H1 (cell line): ENCODE results near the gene CENPB. TPM values are rescaled to one million over a fixed set of nuclear protein-coding genes. Genes with fewer than 3 reads are reported as not detected.

Experiments
- CTCF ChIA-PET: fragments of 300-600 bp; sonication (Branson Sonifier 250); formaldehyde crosslinking; loops from one replicate; lab custom pipeline; 2021; ENCODE audit not compliant: partially characterized antibody; lab: Charles Lee
- POLR2A ChIA-PET: fragments of 300-600 bp; sonication (Branson Sonifier 250); formaldehyde crosslinking; loops from one replicate; lab custom pipeline; 2021; ENCODE audit warnings: inconsistent platforms; ENCODE audit not compliant: partially characterized antibody; lab: Charles Lee
- DNase-seq, 2 experiments: peaks; one replicate each; pipeline versions ENCODE4 v3.0.0 to v3.0.0-alpha.2; 2010 to 2022; ENCODE audit warnings: low spot score in 2 of 2, low read depth in 1 of 2, mixed read lengths in 1 of 2
- FAIRE-seq: peaks from 2 replicates; lab custom pipeline; 2011; peaks lifted over from hg19 to GRCh38; lab: Jason Lieb, UNC
- H2AFZ ChIP-seq: 2 replicates; pipeline ENCODE4 v1.8.1; 2012; ENCODE audit warnings: low read length, inconsistent platforms
- H2AK5ac ChIP-seq: 2 replicates; pipeline ENCODE4 v1.6.1; 2013; ENCODE audit warnings: low read depth, low read length
- H2BK120ac ChIP-seq: replicated peaks from 2 replicates; pipeline ENCODE3; 2013; ENCODE audit warnings: low read depth, low read length, inconsistent platforms
- H2BK12ac ChIP-seq: 2 replicates; pipeline ENCODE4 v1.6.1; 2013; ENCODE audit warnings: low read depth, low read length
- H2BK15ac ChIP-seq: 2 replicates; pipeline ENCODE4 v1.6.1; 2013; ENCODE audit warnings: low read length
- H2BK20ac ChIP-seq: 2 replicates; pipeline ENCODE4 v1.6.1; 2013; ENCODE audit warnings: low read length
- H2BK5ac ChIP-seq: 2 replicates; pipeline ENCODE4 v1.6.1; 2013; ENCODE audit warnings: low read depth, low read length
- H3K14ac ChIP-seq: 2 replicates; pipeline ENCODE4 v1.6.1; 2013; ENCODE audit warnings: inconsistent platforms; ENCODE audit not compliant: insufficient read length
- H3K18ac ChIP-seq: 2 replicates; pipeline ENCODE4 v1.6.1; 2013; ENCODE audit warnings: low read length; ENCODE audit errors: extremely low read depth
- H3K23ac ChIP-seq: 2 replicates; pipeline ENCODE4 v1.6.1; 2013; ENCODE audit warnings: inconsistent platforms; ENCODE audit not compliant: insufficient read length
- H3K23me2 ChIP-seq: 2 replicates; pipeline ENCODE4 v1.6.1; 2013; ENCODE audit warnings: low read depth, low read length
- H3K27ac ChIP-seq: 2 replicates; pipeline ENCODE4 v1.6.1; 2011; ENCODE audit warnings: low read depth, low read length, inconsistent platforms
- H3K27me3 ChIP-seq, 4 experiments: replicated peaks in 1 of 4; 1 replicate in 1 of 4; 2 replicates in 3 of 4; pipeline versions ENCODE4 v1.6.1 to v1.8.1; 2011 to 2013; ENCODE audit warnings: low read length in 3 of 4, mild to moderate bottlenecking in 3 of 4, inconsistent platforms in 2 of 4, mixed read lengths in 2 of 4, moderate library complexity in 1 of 4; ENCODE audit not compliant: control insufficient read depth in 3 of 4, insufficient read depth in 3 of 4; ENCODE audit errors: extremely low read depth in 1 of 4
- H3K36me3 ChIP-seq, 4 experiments: 2 replicates each; pipeline versions ENCODE4 v1.6.1 to v1.8.1; 2011 to 2013; ENCODE audit warnings: mild to moderate bottlenecking in 4 of 4, low read length in 3 of 4, moderate library complexity in 2 of 4, control low read depth in 1 of 4, inconsistent platforms in 1 of 4; ENCODE audit not compliant: insufficient read depth in 4 of 4, control insufficient read depth in 2 of 4
- H3K4ac ChIP-seq: replicated peaks from 2 replicates; pipeline ENCODE3; 2013; ENCODE audit warnings: low read length, low read depth, mixed read lengths, inconsistent platforms; ENCODE audit not compliant: insufficient read length
- H3K4me1 ChIP-seq, 4 experiments: replicated peaks in 1 of 4; 1 replicate in 1 of 4; 2 replicates in 3 of 4; pipeline versions ENCODE4 v1.6.1 to v1.8.1; 2011 to 2013; ENCODE audit warnings: low read length in 3 of 4, inconsistent platforms in 2 of 4, mixed read lengths in 1 of 4; ENCODE audit not compliant: insufficient read depth in 4 of 4, control insufficient read depth in 3 of 4
- H3K4me2 ChIP-seq, 2 experiments: 2 replicates each; pipeline versions ENCODE4 v1.6.1 to v1.8.1; 2011 to 2013; ENCODE audit warnings: low read depth in 2 of 2, low read length in 2 of 2, control low read depth in 1 of 2, inconsistent platforms in 1 of 2, mild to moderate bottlenecking in 1 of 2; ENCODE audit not compliant: insufficient read depth in 1 of 2
- H3K4me3 ChIP-seq, 4 experiments: fragments of 200-600, 300-600 bp in 1 of 4; sonication (generic), shearing (Covaris generic), sonication (Bioruptor Twin) in 1 of 4; 2 replicates each; pipeline versions ENCODE4 v1.5.1 to v1.8.1; 2011 to 2016; ENCODE audit warnings: low read length in 4 of 4, low read depth in 3 of 4, control low read depth in 2 of 4, inconsistent platforms in 2 of 4, mild to moderate bottlenecking in 2 of 4, mixed read lengths in 1 of 4, moderate library complexity in 1 of 4; ENCODE audit not compliant: insufficient read depth in 2 of 4; ENCODE audit errors: extremely low read depth in 1 of 4
- H3K56ac ChIP-seq: replicated peaks from 2 replicates; pipeline ENCODE3; 2013; ENCODE audit warnings: low read depth, mild to moderate bottlenecking, mixed read lengths, low read length, inconsistent platforms; ENCODE audit not compliant: insufficient read length
- H3K79me1 ChIP-seq: 2 replicates; pipeline ENCODE4 v1.6.1; 2013; ENCODE audit warnings: low read depth, low read length, control low read depth
- H3K79me2 ChIP-seq, 2 experiments: 2 replicates each; pipeline versions ENCODE4 v1.6.1 to v1.8.1; 2012 to 2013; ENCODE audit warnings: low read length in 2 of 2, mild to moderate bottlenecking in 2 of 2, inconsistent platforms in 1 of 2; ENCODE audit not compliant: insufficient read depth in 2 of 2, control insufficient read depth in 1 of 2
- H3K9ac ChIP-seq, 4 experiments: replicated peaks in 1 of 4; 1 replicate in 1 of 4; 2 replicates in 3 of 4; pipeline versions ENCODE4 v1.6.1 to v1.8.1; 2011 to 2013; ENCODE audit warnings: low read depth in 3 of 4, low read length in 3 of 4, control low read depth in 2 of 4, mild to moderate bottlenecking in 2 of 4, moderate library complexity in 2 of 4, inconsistent platforms in 1 of 4; ENCODE audit errors: extremely low read depth in 1 of 4
- H3K9me3 ChIP-seq, 2 experiments: 2 replicates each; pipeline versions ENCODE4 v1.6.1 to v1.8.1; 2012 to 2013; ENCODE audit warnings: mild to moderate bottlenecking in 2 of 2, moderate library complexity in 2 of 2, control low read depth in 1 of 2, inconsistent platforms in 1 of 2, low read depth in 1 of 2, low read length in 1 of 2, mixed read lengths in 1 of 2; ENCODE audit not compliant: insufficient read depth in 2 of 2
- H4K20me1 ChIP-seq, 2 experiments: replicated peaks in 1 of 2; 2 replicates each; pipeline versions ENCODE3 to v1.8.1; 2011 to 2013; ENCODE audit warnings: inconsistent platforms in 2 of 2, low read length in 2 of 2, mild to moderate bottlenecking in 1 of 2; ENCODE audit not compliant: insufficient read depth in 2 of 2, control insufficient read depth in 1 of 2
- H4K5ac ChIP-seq: 2 replicates; pipeline ENCODE4 v1.6.1; 2013; ENCODE audit warnings: low read length, low read depth, mixed read lengths, inconsistent platforms; ENCODE audit not compliant: insufficient read length
- H4K8ac ChIP-seq: 2 replicates; pipeline ENCODE4 v1.8.0; 2013; ENCODE audit warnings: mild to moderate bottlenecking, moderate library complexity, low read length, inconsistent platforms; ENCODE audit not compliant: insufficient read depth; ENCODE audit errors: extremely low read depth
- H4K91ac ChIP-seq: replicated peaks from 2 replicates; pipeline ENCODE3; 2013; ENCODE audit warnings: low read length, mixed read lengths, inconsistent platforms; ENCODE audit not compliant: insufficient read length
- BACH1 ChIP-seq: IDR thresholded peaks from 2 replicates; pipeline ENCODE4 v1.6.1; 2012; ENCODE audit warnings: low read length, improper control_type of control experiment
- NRF1 ChIP-seq: IDR thresholded peaks from 2 replicates; pipeline ENCODE4 v1.6.1; 2011; ENCODE audit warnings: mild to moderate bottlenecking, low read depth, low read length, improper control_type of control experiment
- POLR2AphosphoS5 ChIP-seq: IDR thresholded peaks from 2 replicates; pipeline ENCODE4 v1.6.1; 2011; ENCODE audit warnings: low read depth, low read length
- WGBS, 2 experiments: shearing (Covaris generic) in 1 of 2; methylation state at CpG; one replicate each; pipeline versions ENCODE4 v1.1.6 to v1.1.7; 2013 to 2015; ENCODE audit warnings: low lambda C conversion rate in 2 of 2, mixed read lengths in 2 of 2, inconsistent platforms in 1 of 2, low coverage in 1 of 2, missing lambda C conversion rate in 1 of 2; ENCODE audit not compliant: insufficient replicate concordance in 2 of 2, insufficient coverage in 1 of 2, insufficient read length in 1 of 2; ENCODE audit errors: extremely low coverage in 1 of 2, missing lambda C conversion rate in 1 of 2; 5-methylcytosine and 5-hydroxymethylcytosine counted together
- polyA plus RNA-seq, 7 experiments: library from polyadenylated mRNA; depleted of rRNA in 3 of 7; stranded (reverse) in 5 of 7; unstranded in 2 of 7; fragments of >200 nt in 5 of 7; fragments of 200-250 nt in 2 of 7; gene quantifications; 1 replicate in 5 of 7; 2 replicates in 1 of 7; 4 replicates in 1 of 7; pipeline versions ENCODE4 v1.2.1 to v1.2.3, GENCODE V29; 2011 to 2013; ENCODE audit warnings: missing spikeins in 2 of 7, mixed read lengths in 2 of 7
- total RNA-seq: library from RNA; stranded (reverse); fragmentation: NEBNext Ultra II Directional; extraction: Animal tissue kit (Norgen Biotek cat#: 25700); gene quantifications from 2 replicates; pipeline ENCODE4 v1.2.1, GENCODE V29; 2021

CENPB gene
- total and polyA plus RNA-seq, 2 of the 8 experiments (the other 6 are each of a cell fraction or from before 2014, with no cell fraction given) = 17.7 to 51.6 TPM

DNA sequence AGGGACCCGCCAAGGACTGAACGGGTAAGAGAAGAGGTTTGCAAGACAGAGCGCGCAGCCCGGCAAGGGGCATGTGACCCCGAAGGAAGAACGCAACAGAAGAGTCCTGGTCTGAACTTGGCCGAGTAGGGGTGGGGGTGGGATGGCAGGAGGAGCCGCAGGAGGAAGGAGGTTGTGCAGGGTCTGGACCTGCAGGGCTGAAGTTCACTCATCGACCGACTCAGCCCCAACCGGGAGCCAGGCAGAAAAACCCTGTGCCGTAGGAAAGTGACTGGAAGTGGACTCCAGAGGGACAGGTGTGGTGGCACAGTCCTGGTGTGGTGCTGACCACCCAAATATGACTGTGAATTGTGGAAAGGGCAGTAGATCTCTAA, 34.2 kb downstream of the CENPB start:
- H3K79me2 ChIP-seq = no peaks in the 10 kb centered on the region
- DNase-seq = no peak
- H2BK15ac ChIP-seq = peak overlapping the region; percentile 98; the same call in 1 of the 2 replicates
- peak overlapping the region; percentile 93 for H3K18ac ChIP-seq
- no peak overlapping the region; the same call in 1 of the 2 replicates for H2BK12ac ChIP-seq
- H3K9ac ChIP-seq = no peak overlapping the region
- H4K20me1 ChIP-seq = peaks cover 6 to 26% of the 10 kb centered on the region in 2 experiments
- peak overlapping the region; percentile 16 to 50 (median 33); a peak in 5 of 8 replicates for H3K4me3 ChIP-seq
- POLR2A ChIA-PET = interaction anchor here (0.8 to 5.9 kb wide), 9 partner anchors 8 to 64 kb away, joined by 3 to 46 read pairs (median 3); partner anchors contain the start of gene ADISSP
- peak overlapping the region; percentile 44; the same call in 1 of the 2 replicates for H2BK5ac ChIP-seq
- no peaks in the 10 kb centered on the region for H3K9me3 ChIP-seq
- H2BK20ac ChIP-seq = no peak overlapping the region
- H3K4me1 ChIP-seq = peaks cover 0 to 17% (median 4%) of the 10 kb centered on the region in 4 experiments; a peak in 5 of 7 replicates
- H3K56ac ChIP-seq = no peak overlapping the region
- peak overlapping the region; percentile 51 to 89 for H3K4me2 ChIP-seq
- no peak overlapping the region for H2BK120ac ChIP-seq
- no peak overlapping the region for H3K23ac ChIP-seq
- H3K4ac ChIP-seq = no peak overlapping the region
- H3K79me1 ChIP-seq = no peaks in the 10 kb centered on the region; the same call in 1 of the 2 replicates
- H2AK5ac ChIP-seq = peak overlapping the region; percentile 25; the same call in 1 of the 2 replicates
- TF ChIP-seq BACH1 = no peak
- TF ChIP-seq POLR2AphosphoS5 = peak; percentile 17
- TF ChIP-seq NRF1 = no peak
- TF ChIP-seq, all 59 proteins: peak for 1
- H4K5ac ChIP-seq = peak overlapping the region; percentile 7
- no peak overlapping the region for H4K8ac ChIP-seq
- H4K91ac ChIP-seq = no peak overlapping the region
- H3K27me3 ChIP-seq = peaks cover 4 to 22% (median 17%) of the 10 kb centered on the region in 4 experiments
- FAIRE-seq = no peak
- CTCF ChIA-PET = interaction anchor here (0.7 to 18.6 kb wide), 18 partner anchors 11 to 452 kb away, joined by 3 to 308 read pairs (median 6); partner anchors contain the start of genes ADISSP, AP5S1, HSPA12B and SIGLEC1
- H3K14ac ChIP-seq = no peak overlapping the region
- 52% methylated on average over 13 of the region's 13 CpGs; no CpG with 5 or more reads in 1 of the 2 experiments for WGBS, 2 experiments
- H3K36me3 ChIP-seq = no peaks in the 10 kb centered on the region; a peak in 2 of 8 replicates
- no peak overlapping the region for H3K27ac ChIP-seq
- no peak overlapping the region for H2AFZ ChIP-seq
- H3K23me2 ChIP-seq = peaks cover 19% of the 10 kb centered on the region
